Endothelial cell (in vitro differentiated cells): Measurements from ENCODE around the gene CAPN9. TPM values are rescaled to one million over a fixed set of nuclear protein-coding genes. Genes with fewer than 3 reads are reported as not detected.

ENCODE experiments used
- DNase-seq: peaks from one replicate; pipeline ENCODE4 v3.0.0; 2021; ENCODE audit warnings: low spot score
- H3K27ac Mint-ChIP-seq: one replicate; pipeline ENCODE4 v1.8.0; 2021; ENCODE audit warnings: mixed read lengths, inconsistent platforms; ENCODE audit not compliant: unreplicated experiment
- H3K27me3 Mint-ChIP-seq: one replicate; pipeline ENCODE4 v1.8.0; 2021; ENCODE audit warnings: mild to moderate bottlenecking, moderate library complexity, mixed read lengths, inconsistent platforms; ENCODE audit not compliant: unreplicated experiment
- H3K36me3 Mint-ChIP-seq: one replicate; pipeline ENCODE4 v1.8.0; 2021; ENCODE audit warnings: mild to moderate bottlenecking, low read depth, mixed read lengths, inconsistent platforms; ENCODE audit not compliant: unreplicated experiment
- H3K4me1 Mint-ChIP-seq: one replicate; pipeline ENCODE4 v1.8.0; 2021; ENCODE audit warnings: mild to moderate bottlenecking, mixed read lengths, inconsistent platforms; ENCODE audit not compliant: unreplicated experiment
- H3K4me3 Mint-ChIP-seq: one replicate; pipeline ENCODE4 v1.8.0; 2021; ENCODE audit warnings: mild to moderate bottlenecking, mixed read lengths, inconsistent platforms; ENCODE audit not compliant: unreplicated experiment
- H3K9me3 Mint-ChIP-seq: one replicate; pipeline ENCODE4 v1.8.0; 2021; ENCODE audit warnings: mixed read lengths, inconsistent platforms; ENCODE audit not compliant: unreplicated experiment
- CTCF ChIP-seq: fragments of 200-600 bp; sonication (generic); IDR thresholded peaks from one replicate; pipeline ENCODE4 v1.5.0; 2021; ENCODE audit warnings: antibody characterized with exemption; ENCODE audit not compliant: unreplicated experiment
- total RNA-seq: library from RNA; stranded (reverse); fragmentation: NEBNext Ultra II Directional; extraction: Animal tissue kit (Norgen Biotek cat#: 25700); gene quantifications from one replicate; pipeline ENCODE4 v1.2.1, GENCODE V29; 2021; ENCODE audit not compliant: unreplicated experiment

CAPN9 gene
- total RNA-seq, 1 donor from 2014 or later, result not detected

DNA sequence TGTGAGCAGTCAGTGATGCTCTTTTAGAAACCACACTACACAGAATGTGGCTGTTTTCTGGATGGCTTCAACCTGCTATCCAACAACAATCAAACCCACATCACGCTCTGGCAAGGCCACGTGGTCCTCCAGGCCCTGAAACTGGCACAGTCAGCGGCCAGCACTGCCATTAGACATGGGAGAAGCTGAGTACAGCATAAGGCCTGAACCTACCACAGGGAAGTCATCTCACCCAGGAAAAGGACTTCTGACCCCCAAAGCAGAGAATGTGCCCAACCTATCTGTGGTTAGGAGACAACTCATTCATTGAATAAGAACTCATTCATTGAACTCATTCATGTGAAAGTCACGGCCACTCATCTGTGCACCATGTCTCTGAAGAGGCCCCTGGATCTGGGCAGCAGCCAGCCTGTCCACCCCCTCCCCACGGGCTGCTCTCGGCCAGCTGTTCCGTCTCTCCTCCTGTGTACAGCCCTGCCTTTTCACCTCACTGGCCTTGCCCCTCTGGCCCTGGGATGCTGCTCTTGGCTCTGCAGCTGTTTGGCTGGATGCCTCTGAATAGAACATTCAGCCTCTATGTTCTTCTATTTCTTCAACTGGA is 80.0 kb downstream of the CAPN9 start:
- TF ChIP-seq CTCF, result no peak
- Mint-ChIP-seq H3K4me3 (no peak overlapping the region), H3K27me3 (no peaks in the 10 kb centered on the region), H3K9me3 (no peaks in the 10 kb centered on the region), H3K36me3 (no peaks in the 10 kb centered on the region), H3K27ac (no peak overlapping the region), H3K4me1 (no peaks in the 10 kb centered on the region)
- DNase-seq, result no peak

GRCh38 chr1:230827801-230828200 is 80.6 kb downstream of the CAPN9 start:
- Mint-ChIP-seq H3K27ac (no peak overlapping the region), H3K27me3 (no peaks in the 10 kb centered on the region), H3K4me1 (no peaks in the 10 kb centered on the region), H3K9me3 (no peaks in the 10 kb centered on the region), H3K4me3 (no peak overlapping the region), H3K36me3 (no peaks in the 10 kb centered on the region)
- TF ChIP-seq CTCF, result no peak
- DNase-seq, result no peak

- Mint-ChIP-seq H3K9me3 (no peaks in the 10 kb centered on the region), H3K4me1 (no peaks in the 10 kb centered on the region), H3K27me3 (no peaks in the 10 kb centered on the region), H3K27ac (no peak overlapping the region), H3K36me3 (no peaks in the 10 kb centered on the region), H3K4me3 (no peak overlapping the region)
- TF ChIP-seq CTCF, result no peak
- DNase-seq, result no peak
These were observed 81.2 kb downstream of the CAPN9 start for GRCh38 chr1:230828421-230828820.

- Mint-ChIP-seq H3K27ac (no peak overlapping the region), H3K9me3 (no peaks in the 10 kb centered on the region), H3K27me3 (no peaks in the 10 kb centered on the region), H3K4me1 (no peaks in the 10 kb centered on the region), H3K36me3 (no peaks in the 10 kb centered on the region), H3K4me3 (no peak overlapping the region)
- TF ChIP-seq CTCF, result no peak
- no peak for DNase-seq
These were observed 84.6 kb downstream of the CAPN9 start for GRCh38 chr1:230831771-230832170.

DNA sequence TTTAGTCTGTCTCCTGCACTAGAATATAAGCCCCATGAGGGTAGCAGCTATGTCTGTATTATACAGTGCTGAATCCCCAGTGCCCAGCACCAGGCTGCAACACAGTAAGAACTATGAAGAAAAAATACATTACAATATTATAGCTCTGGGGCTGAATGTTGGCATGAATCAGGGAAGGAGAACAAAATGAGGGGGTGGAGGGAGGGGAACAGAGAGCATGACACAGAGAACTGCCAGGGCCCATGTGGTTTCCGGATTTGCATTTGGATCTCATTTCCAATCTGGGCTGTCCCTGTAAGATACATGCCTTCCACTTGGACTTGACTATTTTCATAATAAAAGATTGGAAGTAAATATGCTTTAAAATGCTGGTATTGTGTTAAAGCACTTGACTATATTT is 85.3 kb downstream of the CAPN9 start:
- TF ChIP-seq CTCF, result no peak
- no peaks in the 10 kb centered on the region for H3K27me3 Mint-ChIP-seq
- H3K9me3 Mint-ChIP-seq, result no peaks in the 10 kb centered on the region
- H3K27ac Mint-ChIP-seq, result no peak overlapping the region
- no peaks in the 10 kb centered on the region for H3K36me3 Mint-ChIP-seq
- H3K4me1 Mint-ChIP-seq, result no peaks in the 10 kb centered on the region
- DNase-seq, result no peak
- no peak overlapping the region for H3K4me3 Mint-ChIP-seq
